G401 (cell line): ENCODE measurements around the gene OR11A1. TPM values are rescaled to one million over a fixed set of nuclear protein-coding genes. Genes with fewer than 3 reads are reported as not detected.

Experiments
- DNase-seq: peaks from one replicate; pipeline ENCODE4 v3.0.0-alpha.2; 2015; ENCODE audit warnings: low spot score
- in situ Hi-C: cut with HindIII; loops from 2 replicates; pipeline ENCODE4 v1.10.0; 2016; ENCODE audit warnings: low sequenced_read_pairs, mixed read lengths
- total RNA-seq: library from RNA; depleted of rRNA; stranded (reverse); fragments of >200 nt; shearing (Covaris generic); gene quantifications from 2 replicates; pipeline ENCODE4 v1.2.3, GENCODE V29; 2014; rRNA removed

The OR11A1 gene
- total RNA-seq, 1 experiment from 2014 or later, result not detected

DNA sequence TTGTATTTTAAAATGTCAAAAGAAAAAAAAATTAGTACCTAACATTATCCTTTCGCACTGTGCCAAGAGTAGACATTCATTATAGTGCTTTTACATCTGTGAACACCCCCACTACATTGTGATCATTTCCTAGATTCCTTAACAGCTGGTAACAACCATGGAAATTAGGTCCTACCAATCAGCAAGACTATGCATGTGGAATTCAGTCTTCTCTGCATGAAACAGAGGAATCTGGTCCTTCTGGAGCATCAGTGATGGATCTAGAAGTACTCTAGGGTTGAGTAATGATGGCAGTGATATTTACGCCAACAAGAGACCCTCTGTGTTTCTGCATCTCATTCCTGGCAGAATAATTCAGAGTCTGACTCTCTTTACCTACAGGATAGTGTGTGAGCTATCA lies 32.7 kb downstream of the OR11A1 start:
- in situ Hi-C loops, result no loop called here
- no peak for DNase-seq

GRCh38 chr6:29419516-29419915 lies 37.4 kb downstream of the OR11A1 start:
- in situ Hi-C loops, result no loop called here
- no peak for DNase-seq

DNA sequence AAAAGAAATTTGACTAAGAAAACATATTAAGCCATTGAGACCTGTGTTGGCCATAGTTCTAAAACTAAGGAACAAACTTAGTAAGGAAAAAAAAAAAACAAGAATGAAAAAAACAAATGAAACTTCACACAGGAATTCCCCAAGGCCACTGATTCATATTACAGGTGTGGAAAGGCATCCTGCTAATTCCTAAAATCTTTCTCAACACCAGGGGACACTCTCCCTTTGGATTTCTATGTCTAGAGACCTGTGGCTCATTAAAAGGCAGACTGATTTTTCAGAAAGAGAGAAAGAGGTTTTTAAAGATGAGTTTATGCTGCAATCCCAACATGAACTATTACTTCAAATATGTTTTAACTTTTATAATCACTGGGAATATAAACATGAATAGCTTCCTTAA lies 42.3 kb downstream of the OR11A1 start, which contains the start of gene OR12D1:
Gene OR12D1 (plus strand): TSS at position 341 of the 400 bp plus-strand sequence.
- no peak for DNase-seq
- in situ Hi-C loops, result no loop called here

DNA sequence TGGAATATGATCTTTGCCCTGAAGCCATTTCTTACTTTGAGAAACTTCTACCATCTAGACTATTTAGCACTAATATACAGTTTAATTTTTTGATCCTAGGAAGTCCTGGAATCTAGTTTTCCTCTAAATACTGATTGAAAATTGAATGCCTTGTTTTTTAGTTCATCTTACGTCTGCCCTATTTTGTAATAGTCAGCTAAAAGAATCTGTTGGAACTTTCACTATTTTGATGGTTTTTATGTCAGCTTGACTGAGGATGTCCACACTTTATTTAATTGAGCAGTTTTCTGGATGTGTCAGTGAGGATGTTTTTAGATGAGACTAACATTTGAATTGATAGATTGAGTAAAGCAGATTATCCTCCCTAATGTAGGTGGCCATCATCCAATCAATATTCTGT lies 53.1 kb downstream of the OR11A1 start:
- no peak for DNase-seq
- in situ Hi-C loops, result no loop called here

GRCh38 chr6:29399525-29399924 lies 57.3 kb downstream of the OR11A1 start:
- in situ Hi-C loops, result no loop called here

GRCh38 chr6:29395331-29395730 lies 61.5 kb downstream of the OR11A1 start, which contains the start of gene OR12D2:
OR12D2 (plus strand) TSS chr6:29395631; CDS start chr6:29396700, 1,069 bp downstream.
- no peak for DNase-seq
- in situ Hi-C loops, result no loop called here

More at GRCh38 chr6:29399525-29399924, 57.3 kb downstream of the OR11A1 start:
- DNase-seq, result no peak

GRCh38 chr6:29388533-29388932 lies 68.3 kb downstream of the OR11A1 start:
- DNase-seq, result no peak
- in situ Hi-C loops, result no loop called here

DNA sequence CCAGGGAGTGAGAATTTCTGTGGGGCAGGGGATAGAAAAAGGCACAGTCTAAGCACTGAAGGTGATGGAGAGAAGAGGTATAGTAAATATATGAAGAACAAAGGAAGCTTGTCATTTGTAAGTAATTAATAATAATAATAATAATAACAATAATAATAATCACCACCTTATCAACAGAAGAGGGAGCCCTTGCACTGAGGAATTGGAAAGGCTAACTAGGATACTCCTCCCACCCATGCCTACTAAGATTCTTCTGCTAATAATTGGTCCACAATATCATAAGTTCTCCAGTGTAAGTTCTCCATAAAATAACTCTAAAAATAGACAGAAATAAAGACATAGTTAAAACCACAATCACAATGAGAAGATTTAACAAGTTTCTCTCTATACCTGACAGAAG lies 80.9 kb downstream of the OR11A1 start:
- DNase-seq, result no peak
- in situ Hi-C loops, result no loop called here

Other genes with a start within 250 kb of the OR11A1 start
- gene OR14J1, start 155.4 kb downstream of the OR11A1 start, total RNA-seq, result not detected in 2 replicates
- not detected in 2 replicates for gene OR5V1, start 88.2 kb downstream of the OR11A1 start, total RNA-seq
- not detected in 2 replicates for gene OR12D3, start 81.8 kb downstream of the OR11A1 start, total RNA-seq
- not detected in 2 replicates for gene OR12D2, start 61.4 kb downstream of the OR11A1 start, total RNA-seq
- not detected in 2 replicates for gene OR12D1, start 42.1 kb downstream of the OR11A1 start, total RNA-seq
- gene OR10C1, start 17.8 kb downstream of the OR11A1 start, total RNA-seq, result not detected in 2 replicates
- gene OR2H1, start 84 bp upstream of the OR11A1 start, total RNA-seq, result not detected in 2 replicates
- gene MAS1L, start 30.9 kb upstream of the OR11A1 start, total RNA-seq, result not detected in 2 replicates
- 0.17 TPM in 1 of 2 replicates, not detected in the other for gene UBD, start 102.7 kb upstream of the OR11A1 start, total RNA-seq
- gene OR2H2, start 128.1 kb upstream of the OR11A1 start, total RNA-seq, result not detected in 2 replicates
- gene GABBR1, start 176.1 kb upstream of the OR11A1 start, total RNA-seq, result 2.2 and 3.6 TPM in 2 replicates
- gene MOG, start 200.0 kb upstream of the OR11A1 start, total RNA-seq, result not detected in 2 replicates
- gene ZFP57, start 224.1 kb upstream of the OR11A1 start, total RNA-seq, result not detected in 2 replicates